GM12873 (cell line): Measurements from ENCODE around the gene TMEM94.

Experiments
- TF ChIP-seq, protein P1 (sequence below): IDR thresholded peaks from 2 replicates; pipeline ENCODE4 v1.5.1; 2012; ENCODE audit warnings: low read depth, mild to moderate bottlenecking, moderate library complexity, low read length, control low read depth; ENCODE audit not compliant: insufficient read depth; ENCODE audit errors: missing control alignments

The TMEM94 gene

DNA sequence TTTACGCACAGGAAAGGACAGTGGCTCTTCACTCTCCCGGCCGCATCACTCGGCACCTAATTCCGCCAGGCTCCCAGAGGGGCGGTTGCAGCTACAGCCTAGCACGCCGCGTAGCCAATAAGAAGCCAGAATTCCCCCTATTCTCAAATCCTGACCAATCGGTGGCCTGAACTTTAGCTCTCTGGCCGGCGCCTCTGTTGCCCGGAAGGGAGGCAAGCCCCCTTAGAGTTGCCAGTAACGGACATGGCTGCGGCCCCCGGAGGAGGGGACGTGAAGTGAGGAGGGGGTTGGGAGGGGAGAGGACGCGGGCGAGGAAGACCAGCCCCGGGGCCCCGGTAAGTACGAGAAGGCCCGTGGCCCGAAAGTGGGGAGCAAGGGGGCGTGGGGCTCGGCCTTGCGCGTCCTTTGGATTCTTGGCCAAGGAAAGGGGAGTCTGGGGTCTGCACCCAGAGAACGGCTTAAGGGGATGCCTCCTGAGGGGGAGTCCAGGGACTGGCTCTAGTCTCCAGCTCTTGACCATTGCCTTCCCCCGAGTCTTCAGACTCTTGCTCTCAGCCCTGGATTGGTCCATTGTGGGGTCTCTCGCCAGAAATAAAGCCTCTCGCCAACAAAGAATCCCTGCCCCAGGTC, at the start of gene TMEM94:
TMEM94 (plus strand) TSS at position 219 of the 630 bp plus-strand sequence. CDS start 15,271 bp downstream, outside the sequence.
- TF ChIP-seq, protein P1, sequence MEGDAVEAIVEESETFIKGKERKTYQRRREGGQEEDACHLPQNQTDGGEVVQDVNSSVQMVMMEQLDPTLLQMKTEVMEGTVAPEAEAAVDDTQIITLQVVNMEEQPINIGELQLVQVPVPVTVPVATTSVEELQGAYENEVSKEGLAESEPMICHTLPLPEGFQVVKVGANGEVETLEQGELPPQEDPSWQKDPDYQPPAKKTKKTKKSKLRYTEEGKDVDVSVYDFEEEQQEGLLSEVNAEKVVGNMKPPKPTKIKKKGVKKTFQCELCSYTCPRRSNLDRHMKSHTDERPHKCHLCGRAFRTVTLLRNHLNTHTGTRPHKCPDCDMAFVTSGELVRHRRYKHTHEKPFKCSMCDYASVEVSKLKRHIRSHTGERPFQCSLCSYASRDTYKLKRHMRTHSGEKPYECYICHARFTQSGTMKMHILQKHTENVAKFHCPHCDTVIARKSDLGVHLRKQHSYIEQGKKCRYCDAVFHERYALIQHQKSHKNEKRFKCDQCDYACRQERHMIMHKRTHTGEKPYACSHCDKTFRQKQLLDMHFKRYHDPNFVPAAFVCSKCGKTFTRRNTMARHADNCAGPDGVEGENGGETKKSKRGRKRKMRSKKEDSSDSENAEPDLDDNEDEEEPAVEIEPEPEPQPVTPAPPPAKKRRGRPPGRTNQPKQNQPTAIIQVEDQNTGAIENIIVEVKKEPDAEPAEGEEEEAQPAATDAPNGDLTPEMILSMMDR, result no peak

DNA sequence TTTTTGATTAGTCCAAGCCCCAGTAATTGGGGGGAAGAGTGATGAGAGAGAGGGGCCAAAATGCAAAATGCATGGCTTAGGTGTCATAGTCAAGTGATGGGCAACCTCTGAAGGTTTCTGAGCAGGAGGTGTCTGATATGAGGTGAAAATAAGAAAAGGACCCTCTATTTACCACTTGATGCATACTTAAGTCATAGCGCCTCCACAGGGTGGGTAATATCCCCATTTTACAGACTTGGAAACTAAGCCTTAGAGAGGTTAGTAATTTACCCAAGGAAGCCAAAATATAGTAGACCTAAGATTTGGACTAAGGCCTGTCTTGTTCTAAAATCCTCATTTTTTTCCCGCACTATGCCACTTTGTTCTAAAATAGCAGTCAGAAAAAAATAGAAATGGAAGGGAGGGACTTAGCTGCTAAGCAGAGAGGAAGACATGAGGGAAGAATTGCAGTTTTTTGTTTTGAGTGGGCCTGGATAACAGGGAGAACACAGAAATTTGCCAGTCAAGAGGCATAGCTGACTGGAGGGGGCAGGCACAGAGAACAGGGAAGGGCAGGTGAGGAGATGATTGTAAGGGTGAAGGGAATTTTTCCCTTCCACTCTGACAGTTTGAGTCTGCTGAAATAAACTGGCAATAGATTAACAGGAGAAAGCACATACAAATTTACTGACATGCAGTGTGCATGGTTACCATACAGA, 48.6 kb upstream of the TMEM94 start:
- TF ChIP-seq, protein P1, result no peak

DNA sequence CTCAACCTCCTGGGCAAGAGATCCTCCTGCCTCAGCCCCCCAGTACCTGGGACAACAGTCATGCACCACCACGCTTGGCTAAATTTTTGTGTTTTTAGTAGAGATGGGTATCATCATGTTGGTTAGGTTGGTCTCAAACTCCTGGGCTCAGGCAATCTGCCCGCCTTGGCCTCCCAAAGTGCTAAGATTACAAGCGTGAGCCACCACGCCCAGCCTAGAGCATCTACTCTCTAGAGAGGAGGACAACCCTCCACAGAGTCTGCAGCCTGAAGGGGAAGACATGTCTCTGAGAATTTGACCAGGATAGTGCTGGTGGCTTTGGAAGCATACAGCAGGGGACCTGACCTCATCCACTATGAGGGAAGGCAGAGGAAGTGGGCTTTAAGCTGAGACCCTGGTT, 46.3 kb upstream of the TMEM94 start:
- TF ChIP-seq, protein P1, result no peak

DNA sequence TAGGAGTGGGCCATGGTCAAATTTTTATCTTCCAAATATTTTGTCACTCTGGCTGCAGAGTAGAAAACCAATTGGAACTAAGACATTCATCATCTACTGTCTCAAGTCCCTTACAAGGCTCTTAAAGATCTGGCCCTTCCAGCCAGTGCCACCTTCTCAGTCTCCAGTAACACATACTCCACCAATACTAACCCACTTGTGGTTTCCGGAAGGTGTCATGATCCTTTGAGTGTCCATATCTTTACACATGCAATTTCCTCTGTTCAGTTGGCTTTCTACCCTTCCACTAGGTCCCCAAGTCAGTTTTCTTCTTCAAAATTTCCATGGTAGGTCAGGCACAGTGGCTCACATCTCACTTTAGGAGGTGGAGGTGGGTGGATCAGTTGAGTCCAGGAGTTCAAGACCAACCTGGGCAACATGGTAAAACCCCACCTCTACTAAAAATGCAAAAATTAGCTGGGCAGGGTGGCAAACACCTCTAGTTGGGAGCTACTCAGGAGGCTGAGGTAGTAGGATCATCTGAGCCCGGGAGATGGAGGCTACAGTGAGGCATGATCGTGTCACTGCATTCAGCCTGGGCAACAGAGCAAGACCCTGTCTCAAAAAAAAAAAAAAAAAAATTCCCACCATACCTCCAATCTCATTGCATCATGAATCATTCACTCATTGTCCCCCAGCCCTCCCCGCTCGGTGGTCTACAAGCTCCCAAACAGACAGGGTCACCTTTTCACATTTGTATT, 44.9 kb upstream of the TMEM94 start:
- TF ChIP-seq, protein P1, result no peak

DNA sequence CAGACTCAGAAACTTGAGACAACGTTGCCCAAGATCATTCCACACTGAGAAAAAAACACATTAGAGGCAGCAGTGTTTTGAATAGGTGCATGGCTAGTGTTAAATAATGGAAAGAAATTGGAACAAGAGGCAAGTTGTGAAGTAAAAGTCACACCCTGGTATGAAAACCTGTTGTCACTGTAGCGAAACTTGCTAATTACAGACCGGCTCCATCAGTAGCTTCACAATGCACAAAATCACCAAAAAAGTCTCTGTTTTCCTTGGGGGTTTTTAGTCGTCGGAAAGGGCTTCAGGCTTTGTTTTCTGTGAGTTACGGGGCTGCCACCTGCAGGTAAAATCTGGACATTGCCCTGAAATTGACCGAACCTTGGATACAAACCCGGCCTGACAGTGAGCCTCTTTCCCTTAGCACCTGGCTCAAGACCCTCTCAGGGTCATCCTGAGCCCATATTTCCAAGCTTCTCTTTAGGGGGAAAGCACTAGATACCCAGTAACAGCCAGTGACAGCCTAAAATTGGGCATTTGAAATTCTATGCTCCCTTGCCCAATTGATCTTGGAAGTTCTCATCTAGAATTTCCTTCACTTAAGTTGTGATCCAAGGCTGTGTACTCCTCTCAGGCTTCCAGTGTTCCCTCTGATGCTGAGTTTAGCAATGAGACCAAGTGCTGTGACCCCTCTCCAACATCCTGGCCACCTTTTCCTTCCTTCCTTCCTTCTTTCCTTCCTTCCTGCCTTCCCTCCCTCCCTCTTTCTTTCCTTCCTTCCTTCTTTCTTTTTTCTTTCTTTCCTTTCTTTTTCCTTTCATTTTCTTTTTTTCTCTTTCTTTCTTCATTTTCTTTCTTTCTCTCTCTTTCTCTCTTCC, 43.7 kb upstream of the TMEM94 start:
- TF ChIP-seq, protein P1, result peak; percentile 82

DNA sequence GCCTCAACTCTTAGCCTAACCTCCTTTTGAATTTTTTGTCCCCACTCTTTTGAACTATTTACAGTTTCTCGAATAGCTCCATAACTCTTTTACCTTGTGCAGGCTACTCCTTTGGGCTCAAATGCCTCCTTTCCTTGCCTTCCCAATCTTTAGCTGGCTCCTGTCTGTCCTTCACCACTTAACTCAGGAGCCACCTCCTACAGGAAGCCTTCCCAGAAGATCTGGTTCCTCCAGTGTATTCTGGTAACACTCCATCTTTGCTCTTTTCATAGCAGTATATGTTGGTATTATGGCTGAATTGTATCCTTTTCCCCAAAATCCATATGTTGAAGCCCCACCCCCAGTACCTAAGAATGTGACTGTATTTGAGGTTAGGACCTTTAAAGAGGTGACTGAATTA, 41.9 kb upstream of the TMEM94 start:
- TF ChIP-seq, protein P1, result no peak
